Amniotic stem cell (primary cell): ENCODE data around the gene LIN54.
"Not testable (repeated sequence)": the region's sequence is repeated elsewhere in the genome, so short reads cannot be mapped to it uniquely, and the experiment has no call there.

ENCODE experiments used
- DNase-seq: peaks from one replicate; lab custom pipeline; 2025; lab: John Stamatoyannopoulos, UW

The LIN54 gene

DNA sequence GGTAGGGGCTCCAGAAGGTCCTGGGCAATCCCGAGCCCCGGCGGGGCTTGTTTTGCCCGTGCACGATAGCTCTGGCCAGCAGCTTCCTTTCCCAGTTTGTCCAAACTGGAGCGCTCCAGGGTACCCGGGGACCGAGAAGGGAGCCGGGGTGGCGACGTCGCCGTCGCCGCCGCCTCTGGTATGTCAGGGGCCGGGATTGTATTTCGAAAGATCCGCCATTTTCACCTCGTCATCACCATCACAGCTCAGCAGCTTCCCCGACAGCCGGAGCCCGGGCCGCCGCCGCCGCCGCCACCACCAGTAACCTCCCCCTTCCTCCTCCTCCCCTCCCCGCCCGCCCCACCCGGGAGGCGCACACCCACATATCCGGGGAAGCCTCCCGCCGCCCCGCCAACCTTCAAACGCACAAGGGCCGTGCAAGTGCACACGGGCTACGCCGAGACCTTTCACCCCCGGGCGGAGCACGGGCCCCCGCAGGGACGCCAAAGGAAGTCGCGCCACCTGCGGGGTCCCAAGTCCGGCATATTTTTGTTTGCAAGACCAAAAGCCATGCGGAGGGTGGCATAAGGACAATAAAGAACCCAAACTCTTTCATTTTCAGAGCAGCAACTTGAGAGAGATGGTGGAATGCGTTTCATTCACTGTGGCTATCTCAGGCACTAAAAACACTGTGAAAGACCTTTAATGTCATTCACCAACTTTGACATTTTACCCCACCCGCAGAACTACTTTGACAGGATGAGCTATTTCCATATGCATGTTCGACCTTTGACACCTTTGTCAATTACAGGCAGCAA lies at the start of gene LIN54:
Gene LIN54, minus strand, starts transcription at position 302 of the 797 bp plus-strand sequence. CDS start 25,979 bp downstream, outside the sequence.
- DNase-seq = peak; percentile 35

DNA sequence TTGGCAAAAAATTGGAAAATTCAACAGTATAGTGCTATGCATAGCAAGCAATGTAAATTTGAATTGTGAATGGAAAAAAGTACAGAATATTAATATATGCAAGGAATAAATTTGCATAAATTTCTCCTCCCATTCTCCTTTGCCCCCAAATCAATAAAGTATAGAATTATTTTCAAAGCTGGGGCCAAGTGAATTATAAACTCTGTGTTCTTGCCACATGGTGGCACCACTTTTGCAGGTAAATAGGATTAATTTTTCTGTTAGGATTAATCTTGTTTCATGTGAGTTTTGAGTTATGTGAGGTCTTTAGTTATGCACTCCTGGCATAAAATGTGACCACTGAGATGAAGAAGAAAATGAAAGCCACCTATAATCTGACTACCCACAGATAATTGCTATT lies 44.3 kb upstream of the LIN54 start:
- DNase-seq = no peak

DNA sequence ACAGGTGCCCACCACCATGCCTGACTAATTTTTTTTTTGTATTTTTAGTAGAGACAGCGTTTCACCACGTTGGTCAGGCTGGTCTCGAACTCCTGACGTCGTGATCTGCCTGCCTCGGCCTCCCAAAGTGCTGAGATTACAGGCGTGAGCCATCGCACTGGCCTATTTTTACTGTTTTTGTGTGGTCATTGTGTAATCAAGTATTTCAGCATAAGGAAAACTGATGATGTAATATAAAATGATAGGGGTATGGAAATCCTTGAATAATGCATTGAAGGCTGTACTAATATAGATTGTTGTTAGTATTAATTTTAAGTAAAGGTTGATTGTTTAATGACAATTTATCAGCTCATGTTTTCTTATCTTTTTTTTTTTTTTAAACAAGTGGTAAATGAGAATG lies 38.2 kb upstream of the LIN54 start:
- not testable (repeated sequence) for DNase-seq

DNA sequence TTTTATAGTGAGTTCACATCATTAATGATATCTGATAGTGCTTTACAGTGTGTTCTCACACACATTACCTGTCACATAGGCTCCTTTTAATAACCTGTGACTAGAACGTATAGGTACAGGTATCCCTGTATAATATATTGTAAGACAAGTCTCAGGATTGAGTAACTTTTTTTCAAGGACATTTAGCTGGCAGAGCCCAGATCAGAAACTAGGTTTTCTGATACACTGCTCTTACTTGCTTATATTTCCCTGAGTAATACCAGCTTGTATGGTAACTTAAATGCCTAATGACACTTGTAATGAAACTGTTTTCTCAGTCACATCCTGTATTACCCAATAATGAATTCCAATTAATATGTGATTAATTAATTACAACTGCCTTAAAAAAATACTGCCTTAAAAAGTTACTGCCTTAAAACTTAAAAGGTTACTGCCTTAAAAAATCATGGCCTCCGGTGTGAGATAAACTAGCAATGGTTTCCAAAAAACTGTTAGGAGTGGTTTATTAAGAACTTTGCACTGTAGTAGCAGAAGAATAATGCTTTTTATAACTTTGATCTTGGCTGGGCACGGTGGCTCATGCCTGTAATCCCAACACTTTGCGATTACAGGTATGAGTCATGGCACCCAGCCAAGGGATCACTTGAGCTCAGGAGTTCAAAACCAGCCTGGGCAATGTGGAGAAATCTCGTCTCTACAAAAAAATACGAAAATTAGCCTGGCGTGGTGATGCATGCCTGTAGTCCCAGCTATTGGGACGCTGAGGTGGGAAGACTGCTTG lies 36.3 kb upstream of the LIN54 start:
- no peak for DNase-seq

DNA sequence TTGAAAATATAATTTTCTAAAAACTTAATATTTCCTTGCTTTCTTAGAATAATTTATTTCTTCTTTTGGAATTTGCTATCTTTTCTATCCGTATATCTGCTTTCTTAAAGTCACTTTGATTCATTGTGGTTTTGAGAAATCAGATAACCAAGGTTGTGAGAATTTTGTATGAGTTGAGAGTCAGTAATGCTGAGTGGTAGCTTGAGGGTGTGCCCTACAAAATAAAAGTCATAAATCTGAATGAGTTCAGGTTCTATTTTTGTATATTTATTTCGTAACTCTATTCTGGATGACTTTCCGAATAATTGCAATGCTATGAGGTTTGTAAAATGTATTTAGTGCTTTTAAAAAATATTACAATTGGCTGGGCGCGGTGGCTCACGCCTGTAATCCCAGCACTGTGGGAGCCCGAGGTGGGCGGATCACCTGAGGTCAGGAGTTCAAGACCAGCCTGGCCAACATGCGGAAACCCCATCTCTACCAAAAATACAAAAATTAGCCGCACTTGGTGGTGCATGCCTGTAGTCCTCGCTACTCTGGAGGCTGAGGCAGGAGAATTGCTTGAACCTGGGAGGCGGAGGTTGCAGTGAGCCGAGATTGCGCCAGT lies 33.3 kb upstream of the LIN54 start:
- no peak for DNase-seq

DNA sequence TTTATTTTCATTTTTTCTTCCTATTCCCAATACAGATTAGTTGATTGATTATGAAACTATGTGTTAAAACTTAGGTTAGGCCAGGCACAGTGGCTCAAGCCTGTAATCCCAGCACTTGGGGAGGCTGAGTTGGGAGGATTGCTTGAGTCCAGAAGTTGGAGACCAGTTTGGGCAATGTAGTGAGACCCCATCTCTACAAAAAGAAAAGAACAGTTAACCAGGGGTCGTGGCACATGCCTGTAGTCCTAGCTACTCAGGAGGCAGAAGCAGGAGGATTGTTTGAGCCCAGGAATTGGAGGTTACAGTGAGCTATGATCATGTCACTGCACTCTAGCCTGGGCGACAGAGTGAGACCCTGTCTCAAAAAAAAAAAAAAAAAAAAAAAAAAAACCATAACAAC lies 32.5 kb upstream of the LIN54 start:
- not testable (repeated sequence) for DNase-seq

DNA sequence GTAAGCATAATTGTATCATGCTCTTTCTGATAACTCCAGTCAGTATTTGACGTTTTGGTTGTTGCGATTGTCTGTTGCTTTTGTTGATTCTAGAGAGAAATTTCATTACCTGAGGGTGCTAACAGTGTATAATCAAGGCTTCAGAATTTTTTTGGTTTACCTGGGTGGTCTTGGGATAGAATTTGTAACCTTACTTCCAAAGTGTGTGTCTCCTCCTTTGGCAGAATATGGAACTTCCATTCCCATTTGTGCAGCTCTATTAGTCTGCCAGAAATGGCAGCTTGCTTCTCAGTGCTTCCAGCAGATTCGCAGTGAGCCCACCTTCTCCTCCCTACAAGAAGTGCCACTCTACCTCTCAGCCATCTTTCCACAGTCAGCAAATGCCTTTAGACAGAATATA lies 29.6 kb upstream of the LIN54 start:
- no peak for DNase-seq

DNA sequence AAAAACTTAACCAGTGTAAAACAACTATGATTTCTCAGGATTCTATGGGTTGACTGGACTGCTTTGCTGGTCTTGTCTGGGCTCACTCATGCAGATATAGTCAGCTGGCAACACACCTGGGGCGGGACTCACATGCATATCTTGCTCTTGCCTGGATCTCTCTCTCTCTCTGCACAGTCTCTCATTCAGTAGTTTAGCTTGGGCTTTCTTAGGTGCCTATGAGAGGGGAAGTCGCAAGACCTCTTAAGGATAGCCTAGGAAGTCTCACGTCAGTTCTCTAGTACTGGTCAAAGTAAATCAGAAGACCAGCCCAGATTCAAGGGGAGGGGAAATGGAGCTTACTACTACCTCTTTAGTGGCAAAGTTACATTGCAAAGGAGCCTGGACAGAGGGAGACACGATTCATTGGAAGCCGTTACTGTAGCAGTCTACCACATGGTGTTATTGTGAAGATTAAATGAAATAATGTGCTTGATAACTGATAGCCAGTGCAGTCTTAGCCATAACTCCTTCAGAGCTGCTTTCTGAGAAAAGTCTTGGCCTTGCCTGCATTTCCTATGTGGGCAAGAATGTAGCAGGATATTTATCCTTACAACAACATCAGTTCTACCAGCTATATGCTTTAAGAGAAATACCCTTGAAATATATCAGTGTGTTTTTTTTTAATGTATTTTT lies 26.5 kb upstream of the LIN54 start:
- DNase-seq = no peak

DNA sequence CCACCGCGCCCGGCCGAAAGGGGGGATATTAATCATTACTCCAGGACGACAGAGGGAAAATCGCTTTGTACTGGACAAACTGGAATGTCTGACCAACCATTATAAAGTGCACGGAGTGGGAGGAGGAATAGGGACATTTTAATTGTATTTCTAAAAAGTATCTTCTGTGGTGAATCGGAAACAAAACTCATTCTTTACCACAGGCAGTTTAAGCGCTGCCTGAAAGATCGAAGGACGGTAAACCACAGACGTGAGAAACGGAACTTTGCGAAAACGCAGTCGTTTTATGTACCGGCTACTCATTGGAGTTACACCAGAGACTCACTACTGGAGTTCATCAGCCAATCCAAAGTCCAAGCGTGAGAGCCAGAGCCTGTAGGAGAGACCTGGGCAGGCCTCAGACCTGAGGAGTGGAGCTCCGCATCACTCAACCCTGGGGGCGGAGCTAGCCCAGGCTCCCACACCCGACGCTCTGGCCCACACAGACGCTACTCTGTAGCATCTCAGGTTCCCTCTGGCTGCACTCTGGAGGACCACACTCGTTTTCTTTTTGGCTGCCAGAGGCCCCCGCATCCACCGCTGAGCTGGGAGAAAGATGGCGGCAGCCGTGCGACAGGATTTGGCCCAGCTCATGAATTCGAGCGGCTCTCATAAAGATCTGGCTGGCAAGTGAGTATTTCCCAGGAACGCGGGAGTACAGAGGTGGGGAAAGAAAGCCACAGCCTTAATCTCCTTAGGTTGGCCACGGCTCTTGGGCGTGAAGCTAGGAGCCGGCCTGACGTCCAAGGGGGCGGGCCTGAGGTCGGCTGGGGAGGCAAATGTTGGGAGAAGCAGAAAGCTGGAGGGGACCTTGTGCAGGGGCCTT lies 24.2 kb upstream of the LIN54 start, which contains the start of gene COPS4:
Gene COPS4, plus strand, starts transcription at position 554 of the 865 bp plus-strand sequence. Its CDS starts 42 bp downstream, at position 596.
- DNase-seq = peak; percentile 100

DNA sequence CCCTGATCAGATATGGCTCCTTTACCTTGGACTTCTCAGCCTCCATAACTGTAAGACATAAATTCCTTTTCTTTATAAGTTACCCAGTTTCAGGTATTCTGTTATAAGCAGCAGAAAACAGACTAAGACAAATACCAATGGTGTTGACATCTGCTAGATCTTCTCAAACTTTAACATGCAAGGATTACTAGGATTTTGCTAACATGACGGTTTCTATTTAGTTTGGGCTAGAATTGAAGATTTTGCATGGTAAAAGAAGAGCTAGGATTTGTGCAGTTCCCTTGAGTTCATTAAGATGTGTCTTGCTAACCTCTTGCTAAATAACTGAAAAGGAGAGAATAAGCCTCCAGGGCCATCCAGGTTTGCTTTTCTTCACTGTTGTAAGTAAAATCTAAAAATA lies 19.1 kb upstream of the LIN54 start:
- DNase-seq = no peak

DNA sequence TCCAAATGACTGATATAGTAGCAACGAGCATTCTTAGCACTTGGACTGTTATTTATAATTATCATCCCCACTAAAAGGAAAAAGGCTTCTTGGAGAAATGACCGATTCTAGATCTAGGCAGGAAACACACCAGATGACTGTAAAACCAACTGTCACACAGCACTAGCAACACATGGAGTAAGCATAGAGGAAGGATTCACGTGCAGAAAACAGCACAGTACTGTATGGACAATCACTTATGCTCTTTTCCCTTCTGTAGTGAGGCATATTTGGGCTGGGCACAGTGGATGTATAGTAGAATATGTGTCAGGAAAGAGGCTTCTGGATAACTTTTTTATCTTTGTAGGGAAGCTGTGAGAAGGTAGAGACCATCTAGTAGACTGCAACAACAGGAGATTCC lies 18.4 kb upstream of the LIN54 start:
- DNase-seq = no peak

DNA sequence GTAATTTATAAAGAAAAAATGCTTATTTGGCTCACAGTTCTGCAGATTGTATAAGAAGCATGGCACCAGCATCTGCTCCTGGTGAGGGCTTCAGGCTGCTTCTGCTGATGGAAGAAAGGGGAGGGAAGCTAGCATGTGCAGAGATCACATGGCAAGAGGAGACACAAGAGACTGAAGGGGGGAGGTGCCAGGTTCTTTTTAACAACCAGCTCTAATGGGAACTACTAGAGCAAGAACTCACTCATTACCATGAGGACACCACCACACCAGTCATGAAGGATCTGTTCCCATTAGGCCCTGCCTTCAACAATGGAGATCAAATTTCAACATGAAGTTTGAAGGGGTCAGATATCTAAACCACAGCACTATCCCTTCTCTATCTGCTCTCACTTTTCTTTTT lies 14.9 kb upstream of the LIN54 start:
- DNase-seq = no peak

DNA sequence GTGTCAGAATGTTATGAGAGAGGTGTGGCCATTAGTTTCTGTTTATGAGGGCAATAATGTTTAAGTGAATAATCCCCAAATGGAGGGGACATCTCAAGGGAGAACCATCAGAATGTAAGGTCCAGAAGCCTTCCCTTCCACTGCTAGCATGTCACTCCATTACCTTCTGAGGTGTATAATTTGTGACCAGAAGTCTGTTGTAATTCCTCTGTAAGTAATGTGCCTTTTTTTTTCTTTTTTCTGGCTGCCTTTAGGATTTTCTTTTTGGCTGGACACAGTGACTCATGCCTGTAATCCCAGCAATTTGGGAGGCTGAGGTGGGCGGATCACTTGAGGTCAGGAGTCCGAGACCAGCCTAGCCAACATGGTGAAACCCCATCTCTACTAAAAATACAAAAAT lies 13.6 kb upstream of the LIN54 start:
- DNase-seq = no peak

DNA sequence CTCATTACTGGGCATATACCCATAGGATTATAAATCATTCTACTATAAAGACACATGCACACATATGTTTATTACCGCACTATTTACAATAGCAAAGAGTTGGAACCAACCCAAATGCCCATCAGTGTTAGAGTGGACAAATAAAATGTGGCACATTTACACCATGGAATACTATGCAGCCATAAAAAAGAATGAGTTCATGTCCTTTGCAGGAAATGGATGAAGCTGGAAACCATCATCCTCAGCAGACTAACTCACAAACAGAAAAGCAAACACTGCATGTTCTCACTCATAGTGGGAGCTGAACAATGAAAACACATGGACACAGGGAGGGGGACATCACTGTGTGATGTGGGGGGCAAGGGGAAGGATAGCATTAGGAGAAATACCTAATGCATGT lies 13.0 kb upstream of the LIN54 start:
- DNase-seq = not testable (repeated sequence)

DNA sequence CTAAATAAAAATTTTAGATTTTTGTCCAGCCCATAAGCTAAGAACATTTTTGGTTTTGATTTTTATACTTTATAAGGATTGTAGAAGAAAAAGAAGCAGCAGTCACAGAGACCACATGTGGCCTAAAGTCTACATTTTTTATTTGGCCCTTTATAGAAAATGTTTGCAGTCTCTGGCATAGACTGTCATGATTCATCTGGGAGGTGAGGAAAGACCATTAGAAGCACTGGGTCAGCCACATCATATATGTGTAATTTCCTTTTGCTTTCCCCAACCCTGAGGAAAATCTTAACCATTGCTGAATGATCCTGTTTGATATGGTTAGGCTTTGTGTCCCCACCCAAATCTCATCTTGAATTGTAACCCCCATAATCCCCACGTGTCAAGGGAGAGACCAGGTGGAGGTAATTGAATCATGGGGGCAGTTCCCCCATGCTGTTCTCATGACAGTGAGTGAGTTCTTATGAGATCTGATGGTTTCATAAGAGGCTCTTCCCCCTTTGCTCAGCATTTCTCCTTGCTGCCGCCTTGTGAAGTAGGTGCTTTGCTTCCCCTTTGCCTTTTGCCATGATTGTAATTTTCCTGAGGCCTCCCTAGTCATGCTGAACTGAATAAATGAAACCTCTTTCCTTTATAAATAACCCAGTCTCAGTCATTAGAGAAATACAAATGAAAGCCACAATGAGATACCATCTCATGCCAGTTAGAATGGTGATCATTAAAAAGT lies 12.3 kb upstream of the LIN54 start:
- no peak for DNase-seq

DNA sequence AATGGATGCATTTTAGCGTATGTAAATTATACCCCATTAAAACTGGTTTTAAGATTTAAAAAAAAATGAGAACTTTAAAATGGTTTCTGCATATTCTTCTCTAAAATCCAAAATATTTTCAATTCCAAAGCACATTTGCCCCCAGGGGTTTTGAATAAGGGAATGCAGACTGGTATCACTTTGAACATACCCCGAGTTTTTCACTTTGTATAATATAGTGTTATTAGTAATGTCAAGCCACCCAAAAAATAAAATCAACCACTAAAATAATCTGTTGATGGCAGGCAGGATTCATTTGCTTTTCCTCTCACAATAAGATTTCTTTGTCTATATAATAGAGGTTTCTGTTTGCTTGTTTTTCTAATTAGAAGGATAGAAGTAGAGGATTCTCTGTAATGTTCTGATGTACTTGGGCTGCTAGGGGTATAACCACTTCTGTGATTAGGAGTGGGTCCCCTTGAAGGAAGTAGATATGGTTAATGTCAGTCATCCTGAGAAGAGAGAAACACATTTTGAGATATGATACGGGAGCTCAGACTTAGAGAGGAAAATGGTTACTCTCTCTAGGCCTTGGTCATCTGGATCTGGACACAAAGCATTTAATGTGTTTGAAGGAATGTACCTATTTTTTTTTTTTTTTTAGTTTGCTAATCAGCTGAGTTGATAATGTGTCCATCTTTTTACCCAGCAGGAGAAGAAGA lies 9.3 kb upstream of the LIN54 start:
- DNase-seq = no peak

DNA sequence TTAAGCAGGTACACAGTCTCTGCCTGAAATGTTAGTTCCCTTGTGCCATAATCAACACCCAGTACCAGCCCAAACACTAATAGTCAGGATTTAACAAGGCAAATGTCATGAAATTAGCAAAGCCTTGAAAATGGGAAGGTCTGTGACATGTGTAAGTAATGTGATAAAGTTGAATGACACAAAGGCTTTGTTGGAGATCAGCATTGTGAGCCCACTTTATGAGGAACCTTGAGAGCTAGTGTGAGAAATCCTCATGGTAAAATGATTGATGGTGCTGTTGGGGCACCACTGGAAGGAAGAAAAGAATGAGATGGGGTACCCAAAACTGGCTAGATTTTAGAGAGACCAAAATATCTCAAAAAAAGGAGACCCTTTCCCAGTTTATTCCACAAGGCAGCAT lies 3.3 kb upstream of the LIN54 start:
- no peak for DNase-seq

DNA sequence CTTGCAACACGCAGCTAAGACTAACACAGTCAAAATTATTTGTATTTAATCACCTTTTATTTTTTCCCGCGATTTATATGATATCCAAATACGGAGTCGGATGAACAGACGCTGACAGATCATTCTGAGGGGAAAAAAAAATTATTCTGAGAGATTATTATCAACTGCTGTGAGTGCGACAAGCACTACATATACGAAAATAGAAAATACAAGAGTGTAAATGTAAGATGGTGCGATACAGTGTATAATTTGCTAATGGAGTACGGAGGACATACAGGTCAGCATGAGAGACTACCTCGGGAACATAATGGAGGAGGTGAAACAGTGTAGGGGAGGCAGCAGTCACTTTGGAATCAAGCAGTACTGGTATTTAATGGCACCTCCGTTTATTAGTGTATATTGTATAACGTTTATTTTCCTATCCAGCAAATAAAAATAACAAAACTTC lies 2.8 kb upstream of the LIN54 start:
- DNase-seq = no peak

DNA sequence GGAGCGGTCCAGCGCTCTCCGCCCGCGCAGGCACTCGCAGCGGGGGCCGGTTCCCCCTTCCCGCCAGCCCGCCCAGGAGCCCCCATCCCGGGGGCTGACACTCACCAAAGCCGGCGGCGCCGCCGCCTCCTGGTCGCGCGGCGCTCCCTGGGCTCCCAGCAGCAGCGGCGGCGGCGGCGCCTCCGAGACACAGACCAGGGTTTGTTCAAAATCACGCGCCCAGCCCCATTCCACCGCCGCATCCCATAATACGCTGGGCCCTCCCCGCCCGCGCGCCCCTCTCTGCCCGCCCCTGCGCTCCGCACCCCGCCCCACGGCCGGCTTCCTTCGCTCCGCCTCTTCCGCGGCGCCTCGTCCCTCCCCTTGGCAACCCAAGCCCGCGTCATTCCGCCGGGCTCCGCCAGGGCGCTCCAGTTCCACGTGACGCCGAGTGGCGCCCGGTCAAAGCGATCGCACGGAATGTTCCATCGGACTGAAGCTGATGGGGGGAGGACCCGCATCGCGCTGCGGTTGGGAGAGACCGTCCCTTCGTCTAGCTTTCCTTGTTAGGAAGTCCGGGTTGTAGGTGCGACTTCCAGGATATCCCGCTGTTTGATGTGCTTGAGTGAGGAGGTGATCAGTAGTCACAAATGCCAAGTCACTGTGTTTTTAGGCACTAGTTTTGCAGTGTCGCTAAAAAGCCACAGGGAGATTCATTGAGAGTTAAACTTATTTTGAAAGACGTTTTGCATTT lies 2.2 kb upstream of the LIN54 start:
- DNase-seq = peak; percentile 97
